ENCODE data around the gene KCNIP1.

GRCh38 chr5:170546282-170546681 is 42.5 kb downstream of the KCNIP1 start:
- TF ChIP-seq, protein P1, sequence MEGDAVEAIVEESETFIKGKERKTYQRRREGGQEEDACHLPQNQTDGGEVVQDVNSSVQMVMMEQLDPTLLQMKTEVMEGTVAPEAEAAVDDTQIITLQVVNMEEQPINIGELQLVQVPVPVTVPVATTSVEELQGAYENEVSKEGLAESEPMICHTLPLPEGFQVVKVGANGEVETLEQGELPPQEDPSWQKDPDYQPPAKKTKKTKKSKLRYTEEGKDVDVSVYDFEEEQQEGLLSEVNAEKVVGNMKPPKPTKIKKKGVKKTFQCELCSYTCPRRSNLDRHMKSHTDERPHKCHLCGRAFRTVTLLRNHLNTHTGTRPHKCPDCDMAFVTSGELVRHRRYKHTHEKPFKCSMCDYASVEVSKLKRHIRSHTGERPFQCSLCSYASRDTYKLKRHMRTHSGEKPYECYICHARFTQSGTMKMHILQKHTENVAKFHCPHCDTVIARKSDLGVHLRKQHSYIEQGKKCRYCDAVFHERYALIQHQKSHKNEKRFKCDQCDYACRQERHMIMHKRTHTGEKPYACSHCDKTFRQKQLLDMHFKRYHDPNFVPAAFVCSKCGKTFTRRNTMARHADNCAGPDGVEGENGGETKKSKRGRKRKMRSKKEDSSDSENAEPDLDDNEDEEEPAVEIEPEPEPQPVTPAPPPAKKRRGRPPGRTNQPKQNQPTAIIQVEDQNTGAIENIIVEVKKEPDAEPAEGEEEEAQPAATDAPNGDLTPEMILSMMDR (conservative IDR thresholded peaks at IDR 0.05; ENCODE audit: low read length): no peak
- TF ChIP-seq EZH2phosphoT487 (IDR thresholded peaks at IDR 0.05; ENCODE audit: borderline replicate concordance): no peak

Measured in Loucy (cell line).